GM18951 (cell line): ENCODE data around the gene IGSF22.

Experiments
- POLR2A ChIP-seq: IDR thresholded peaks from 4 replicates; pipeline ENCODE4 v1.6.1; 2011; ENCODE audit warnings: mild to moderate bottlenecking; ENCODE audit not compliant: insufficient read length, insufficient read depth; ENCODE audit errors: extremely low read depth
- in situ Hi-C: fragments of 300-500 bp; cut with MboI; formaldehyde crosslinking; loops from one replicate; pipeline ENCODE4 v1.12.0; 2022; ENCODE audit warnings: low sequenced_read_pairs, mixed read lengths, inconsistent platforms; ENCODE audit not compliant: unreplicated experiment

The IGSF22 gene

DNA sequence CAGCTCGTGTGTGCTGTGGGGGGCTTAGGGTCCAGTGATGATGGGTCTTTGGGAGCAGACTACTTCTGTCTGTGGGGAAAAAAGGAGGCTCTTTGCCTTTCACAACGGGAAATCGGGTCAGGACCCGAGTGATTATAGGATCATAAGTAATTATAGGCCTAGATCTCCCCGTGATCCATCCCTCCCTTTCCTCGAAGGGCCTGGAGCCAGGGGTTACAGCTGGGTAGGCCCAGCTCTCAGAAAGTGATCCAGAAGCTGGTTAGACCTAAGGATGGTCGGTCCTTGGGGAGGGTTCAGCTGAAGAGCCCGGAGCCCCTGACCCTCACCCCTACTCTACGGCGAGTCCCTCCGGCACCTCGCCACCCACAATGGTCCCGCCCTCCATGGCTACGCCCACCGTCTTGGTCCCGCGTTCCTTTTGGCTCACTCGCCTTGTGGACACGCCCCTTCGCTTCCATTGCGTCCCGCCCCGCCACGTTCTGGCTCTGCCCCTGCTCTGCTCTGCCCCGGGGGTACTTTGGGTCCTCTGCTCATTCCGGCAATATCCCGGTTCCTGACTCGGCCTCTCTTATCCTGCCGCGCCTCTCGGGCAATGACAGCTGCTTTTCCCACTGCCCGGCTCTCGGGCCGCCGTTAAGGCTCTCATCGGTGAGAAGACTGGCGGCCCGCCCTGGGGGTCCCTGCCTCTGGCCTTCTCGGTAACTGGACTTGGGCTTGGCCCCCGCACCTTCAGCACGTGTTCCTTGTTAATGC is 5.0 kb downstream of the IGSF22 start:
- TF ChIP-seq POLR2A: no peak
- in situ Hi-C loops: no loop called here

DNA sequence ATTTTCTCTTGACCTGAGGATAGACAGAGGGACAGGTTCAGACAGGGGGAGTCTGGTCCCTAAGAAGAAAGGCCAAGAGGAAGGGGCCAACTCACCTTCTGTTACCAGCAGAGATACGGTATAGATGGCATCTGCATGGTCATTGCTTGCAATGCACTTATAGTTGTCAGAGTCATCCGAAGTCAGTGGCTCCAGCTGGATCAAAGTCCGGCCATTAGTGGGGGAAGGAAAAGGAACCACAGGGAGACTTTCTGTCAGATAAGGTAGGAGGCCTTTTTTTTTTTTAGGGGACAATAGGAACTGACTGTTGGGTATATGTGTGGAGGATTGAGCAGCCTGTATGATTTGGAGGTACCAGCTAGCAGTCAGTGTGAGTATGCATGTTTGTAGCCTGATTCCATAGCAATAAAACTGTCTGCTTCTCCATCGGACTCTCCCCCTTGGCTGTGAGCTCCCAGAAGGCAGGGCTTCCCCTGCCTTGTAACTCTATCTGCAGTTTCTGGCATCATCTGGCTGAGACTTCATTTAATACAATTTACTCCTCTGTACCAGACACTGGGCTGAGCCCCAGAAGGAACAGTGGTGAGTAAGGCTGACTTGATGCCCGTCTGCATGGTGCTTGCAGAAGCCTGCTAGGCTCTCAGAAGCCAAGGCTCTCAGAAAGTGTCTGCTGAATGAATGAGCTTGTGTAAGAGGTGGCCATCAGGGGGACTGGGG is 5.7 kb downstream of the IGSF22 start:
- no peak for TF ChIP-seq POLR2A
- in situ Hi-C loops: no loop called here

DNA sequence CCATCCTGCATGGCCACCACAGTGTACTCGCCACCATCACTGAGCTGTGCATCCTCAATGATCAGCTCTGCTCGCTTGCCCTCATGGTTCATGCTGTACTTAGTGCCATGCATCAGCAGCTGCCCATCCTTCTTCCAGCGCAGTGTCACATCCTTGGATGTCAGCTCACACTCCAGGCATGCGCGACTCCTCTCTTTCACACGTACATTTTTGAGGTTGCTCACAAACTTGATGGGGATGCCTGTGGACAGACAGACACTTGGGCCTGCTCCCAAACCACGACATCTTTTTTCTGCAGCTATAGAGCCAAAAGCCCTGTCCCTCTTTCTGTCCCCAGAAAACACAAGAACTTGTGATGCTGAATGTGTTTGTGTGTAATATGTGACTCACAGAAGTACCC is 10.5 kb downstream of the IGSF22 start:
- TF ChIP-seq POLR2A: no peak

DNA sequence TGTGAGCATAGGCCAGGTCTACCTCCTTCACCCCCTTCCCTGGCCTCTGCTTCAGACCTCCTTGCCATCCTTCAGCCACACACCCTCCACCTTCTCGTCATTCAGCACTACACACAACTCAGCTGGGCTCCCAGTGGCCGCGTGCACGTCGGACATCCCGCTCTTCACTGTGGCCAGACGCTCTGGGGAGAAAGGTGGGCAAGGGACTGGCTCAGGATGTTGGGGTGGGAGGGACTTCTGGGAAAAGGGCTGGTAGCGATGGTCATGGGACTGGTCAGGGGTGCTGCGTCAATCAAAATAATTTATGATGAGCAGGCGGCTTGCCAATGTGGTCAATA is 11.6 kb downstream of the IGSF22 start:
- no peak for TF ChIP-seq POLR2A
- in situ Hi-C loops: no loop called here

More for the DNA sequence above, 10.5 kb downstream of the IGSF22 start:
- in situ Hi-C loops: no loop called here

DNA sequence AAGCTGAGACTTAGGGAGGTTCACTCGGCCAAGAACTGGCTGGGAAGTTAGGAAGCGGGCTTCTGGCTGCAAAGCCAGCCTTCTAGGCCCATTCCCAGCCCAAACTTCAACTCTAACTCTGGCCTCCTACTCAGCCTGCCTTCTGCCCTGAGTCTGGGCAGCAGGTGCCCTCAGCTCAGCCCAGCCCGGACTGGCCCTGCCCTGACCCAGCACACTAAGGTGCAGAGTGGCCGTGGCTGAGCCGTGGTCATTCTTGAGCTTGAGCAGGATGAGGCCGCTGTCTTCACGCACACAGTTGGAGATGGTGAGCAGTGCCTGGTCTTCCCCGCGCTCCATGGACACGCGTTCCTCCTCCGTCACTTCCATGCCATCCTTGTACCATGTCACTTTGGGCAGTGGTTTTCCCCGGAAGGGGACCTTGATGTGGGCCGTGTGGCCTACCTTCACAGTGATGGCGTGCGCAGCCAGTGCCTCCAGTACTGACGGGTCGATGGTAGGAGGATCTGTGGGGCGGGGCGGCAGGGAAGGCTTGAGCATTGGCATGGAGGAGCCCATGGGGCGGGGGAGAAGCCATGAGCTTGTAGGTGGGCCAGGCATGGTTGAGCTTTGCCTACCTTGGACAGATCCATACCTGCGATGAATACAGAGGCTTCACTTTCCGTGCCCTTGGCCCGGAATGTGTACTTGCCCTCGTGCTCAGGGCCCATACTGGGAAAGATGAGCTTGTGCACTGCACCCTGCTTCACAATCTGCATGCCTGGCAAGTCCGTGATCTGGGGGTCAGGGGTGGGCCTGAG is 12.1 kb downstream of the IGSF22 start:
- TF ChIP-seq POLR2A: no peak
- in situ Hi-C loops: no loop called here

DNA sequence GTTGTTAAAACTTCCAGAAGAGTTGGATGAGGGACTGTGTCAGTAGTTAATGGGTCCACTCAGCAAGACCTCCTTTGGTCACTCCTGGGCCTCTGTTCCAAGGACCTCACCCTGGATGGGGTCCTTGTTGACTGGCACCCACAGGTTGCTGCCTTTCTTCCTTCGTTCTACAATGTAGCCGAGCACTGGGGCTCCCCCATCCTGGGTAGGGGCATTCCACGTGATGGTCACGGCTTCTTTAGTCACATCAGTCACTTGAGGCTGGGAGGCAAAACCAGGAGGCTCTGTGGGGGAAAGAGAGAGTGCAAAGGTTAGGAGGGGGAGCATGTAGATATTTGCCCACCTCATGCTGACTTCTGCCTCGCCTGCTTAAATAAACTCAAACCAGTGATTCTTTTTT is 15.4 kb downstream of the IGSF22 start:
- in situ Hi-C loops: no loop called here
- TF ChIP-seq POLR2A: no peak

DNA sequence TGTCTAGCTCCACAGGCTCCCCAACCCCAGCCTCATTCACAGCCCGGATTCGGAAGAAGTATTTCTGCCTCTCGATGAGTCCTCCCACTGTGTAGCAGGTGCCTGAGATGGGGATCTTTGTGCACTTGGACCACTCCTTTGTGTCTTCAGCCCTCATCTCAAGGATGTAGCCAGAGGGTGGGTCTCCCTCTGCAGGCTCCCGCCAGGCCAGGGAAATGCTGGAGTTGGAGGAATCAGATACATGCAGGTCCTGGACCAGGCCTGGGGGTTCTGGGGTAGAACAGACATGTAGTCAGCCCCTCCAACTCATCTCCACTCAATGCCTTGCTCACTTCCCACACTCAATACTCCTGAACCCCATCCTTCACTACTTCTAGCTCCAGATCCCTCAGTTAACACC is 16.6 kb downstream of the IGSF22 start:
- no peak for TF ChIP-seq POLR2A
- in situ Hi-C loops: no loop called here

DNA sequence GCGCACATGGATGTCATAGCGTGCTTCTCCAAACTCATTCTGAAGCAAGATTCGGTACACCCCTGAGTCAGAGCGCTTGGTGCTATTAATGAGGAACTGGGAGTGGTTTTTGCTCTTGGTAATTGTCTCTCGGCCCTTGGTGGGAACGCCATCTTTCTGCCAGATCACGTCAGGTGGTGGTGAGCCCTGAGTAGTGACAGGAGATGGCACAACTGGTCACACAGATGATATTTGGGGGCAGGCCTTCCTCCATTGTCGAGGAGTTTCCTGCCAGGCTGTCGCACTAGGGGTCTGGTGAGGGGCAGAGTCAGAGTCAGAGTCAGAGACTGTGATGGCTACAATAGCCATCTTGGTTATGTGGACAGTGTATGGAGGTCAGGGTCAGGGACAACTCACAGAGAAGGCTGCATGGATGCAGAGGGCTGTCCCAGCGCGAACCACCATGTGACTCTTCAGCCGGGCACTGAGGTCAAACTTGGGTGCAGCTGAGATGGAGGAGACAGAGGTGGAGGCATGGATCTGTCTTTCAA is 18.1 kb downstream of the IGSF22 start:
- TF ChIP-seq POLR2A: no peak

DNA sequence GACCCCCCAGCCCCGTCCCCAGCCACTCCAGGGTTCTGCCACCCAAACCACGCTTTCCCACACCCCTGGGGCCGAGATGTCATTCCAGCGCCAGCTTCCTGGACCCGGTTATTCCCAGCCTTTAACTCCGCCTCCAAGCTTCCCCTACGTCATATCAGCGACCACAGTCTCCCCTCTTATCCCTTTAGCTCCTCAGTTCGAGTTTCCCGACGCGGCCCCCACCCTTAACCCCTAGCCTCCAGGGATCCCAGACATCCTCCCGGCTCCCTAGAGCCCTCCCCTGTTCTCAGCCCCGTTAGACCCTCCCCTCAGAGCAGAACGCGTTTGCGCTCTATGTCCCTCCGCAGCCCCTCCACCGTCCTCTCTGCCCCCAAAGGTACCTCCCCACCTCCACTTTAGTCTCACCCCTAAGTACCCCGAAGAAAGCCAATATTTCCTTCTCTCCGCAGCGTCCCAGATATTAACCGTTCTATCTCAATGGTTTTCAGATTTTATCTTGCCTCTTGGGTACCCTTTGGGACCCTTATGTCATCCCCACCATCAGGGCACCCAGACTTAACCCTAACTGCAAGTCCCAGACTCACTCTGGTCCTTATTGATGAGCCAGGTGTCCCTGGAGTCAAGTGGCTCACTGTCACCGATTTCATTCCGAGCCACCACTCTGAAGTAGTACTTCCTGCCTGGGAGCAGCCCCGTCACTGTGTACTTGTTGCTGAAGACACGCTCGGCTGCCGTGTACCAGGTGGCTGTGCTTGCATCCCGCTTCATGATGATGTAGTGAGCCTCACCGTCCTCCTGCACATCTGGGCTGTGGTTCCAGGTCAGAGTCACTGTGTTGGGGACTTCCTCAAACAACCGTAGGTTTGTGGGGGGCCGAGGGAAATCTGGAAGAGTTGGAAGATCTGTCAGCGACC is 19.4 kb downstream of the IGSF22 start:
- no peak for TF ChIP-seq POLR2A
- in situ Hi-C loops: no loop called here

More for the DNA sequence above, 18.1 kb downstream of the IGSF22 start:
- in situ Hi-C loops: no loop called here

DNA sequence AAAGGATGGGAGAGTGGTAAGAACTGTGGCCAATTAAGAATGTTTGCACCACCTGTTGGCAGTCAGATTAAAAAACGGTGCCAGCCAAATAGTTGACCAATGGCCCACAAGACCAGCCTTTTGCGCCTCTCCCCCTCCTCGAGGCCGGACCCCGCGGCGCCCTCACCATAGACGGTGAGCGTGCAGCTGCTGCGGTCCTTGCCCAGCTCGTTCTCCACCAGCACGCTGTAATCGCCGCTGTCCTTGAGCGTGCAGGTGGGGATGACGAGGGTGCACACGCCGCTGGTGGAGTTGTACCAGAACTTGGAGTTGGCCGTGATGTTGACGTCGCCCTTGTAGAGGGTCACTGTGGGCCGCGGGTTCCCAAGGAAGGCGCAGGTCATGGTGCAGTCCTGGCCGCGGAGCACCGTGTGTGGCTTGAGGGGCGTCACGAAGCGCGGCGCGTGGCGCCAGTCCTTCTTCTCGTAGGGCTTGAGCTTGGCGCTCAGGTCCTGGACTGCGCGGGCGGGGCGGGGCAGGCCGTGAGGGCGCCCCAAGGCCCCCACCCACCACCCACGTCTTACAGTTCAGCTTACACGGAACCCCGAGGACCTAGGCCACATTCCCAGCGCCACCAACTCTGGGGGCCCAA is 20.2 kb downstream of the IGSF22 start:
- no peak for TF ChIP-seq POLR2A
- in situ Hi-C loops: no loop called here

DNA sequence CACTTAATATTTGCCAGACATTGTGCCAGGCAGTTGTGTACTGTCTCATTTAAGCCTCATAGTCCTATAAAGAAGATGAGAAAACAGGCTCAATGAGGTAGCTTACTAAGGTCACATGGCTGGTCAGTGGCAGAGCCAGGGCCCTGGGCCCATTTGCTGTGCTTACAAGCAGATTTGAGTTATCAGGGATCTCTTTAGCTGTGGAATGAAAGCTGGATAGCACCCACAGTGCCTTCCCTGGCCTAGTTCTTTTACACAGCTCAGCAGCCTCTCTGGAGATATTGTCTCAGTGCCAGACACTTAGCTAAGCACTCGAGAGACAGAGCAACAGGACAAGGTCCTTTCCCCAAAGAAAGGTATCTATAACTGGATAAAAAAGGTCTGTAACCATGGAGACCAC is 21.3 kb downstream of the IGSF22 start:
- in situ Hi-C loops: no loop called here
- no peak for TF ChIP-seq POLR2A

DNA sequence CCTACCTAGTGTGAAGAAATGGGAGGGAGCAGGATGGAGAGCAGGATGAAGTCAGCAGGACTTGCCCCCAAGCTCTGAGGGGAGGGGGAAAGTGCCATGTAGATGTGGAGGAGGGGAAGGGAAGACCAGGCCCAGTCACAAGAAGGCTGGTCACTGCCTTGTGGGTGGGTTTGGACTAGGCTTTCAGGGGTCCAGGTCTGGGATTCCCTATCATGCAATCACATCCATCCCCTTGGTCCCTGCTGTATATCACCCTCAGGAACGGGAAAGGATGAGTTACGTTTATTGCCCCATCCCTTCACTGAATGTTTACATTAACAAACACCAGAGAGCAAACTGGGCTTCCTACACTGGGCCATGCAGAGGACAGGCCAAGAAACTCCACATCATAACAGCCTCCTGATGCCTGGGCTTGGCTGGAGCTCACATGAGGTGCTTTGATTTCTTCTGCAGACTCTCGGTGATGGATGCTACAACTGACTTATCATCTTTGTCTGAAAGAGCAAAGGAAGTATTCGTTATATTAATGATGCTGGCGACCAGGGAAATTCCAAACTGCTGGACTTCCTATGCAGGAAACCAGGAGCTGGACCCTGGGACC is 21.8 kb downstream of the IGSF22 start:
- in situ Hi-C loops: no loop called here
- no peak for TF ChIP-seq POLR2A
